ENCODE measurements around the gene GJA5.
"Not testable (repeated sequence)": the region's sequence is repeated elsewhere in the genome, so short reads cannot be mapped to it uniquely, and the experiment has no call there.

Gene GJA5

GRCh38 chr1:147762233-147763024 lies 2.0 kb upstream of the GJA5 start:
- no peak for DNase-seq

GRCh38 chr1:147758379-147759100 lies 1.9 kb downstream of the GJA5 start:
- no peak for DNase-seq

GRCh38 chr1:147757015-147757990 lies 3.1 kb downstream of the GJA5 start:
- DNase-seq: no peak

GRCh38 chr1:147756341-147756740 lies 4.1 kb downstream of the GJA5 start:
- DNase-seq: no peak

- DNase-seq: no peak
Measured at GRCh38 chr1:147754661-147755060, 5.7 kb downstream of the GJA5 start.

GRCh38 chr1:147753081-147753480 lies 7.3 kb downstream of the GJA5 start:
- no peak for DNase-seq

GRCh38 chr1:147752511-147752910 lies 7.9 kb downstream of the GJA5 start:
- no peak for DNase-seq

- DNase-seq: no peak
Measured at GRCh38 chr1:147751346-147751745, 9.1 kb downstream of the GJA5 start.

- DNase-seq: no peak
Measured at GRCh38 chr1:147750618-147751217, 9.7 kb downstream of the GJA5 start.

- no peak for DNase-seq
Measured at GRCh38 chr1:147749792-147750191, 10.6 kb downstream of the GJA5 start.

GRCh38 chr1:147748676-147749350 lies 11.6 kb downstream of the GJA5 start:
- no peak for DNase-seq

GRCh38 chr1:147747966-147748365 lies 12.4 kb downstream of the GJA5 start:
- no peak for DNase-seq

GRCh38 chr1:147745271-147745670 lies 15.1 kb downstream of the GJA5 start:
- no peak for DNase-seq

- no peak for DNase-seq
Measured at GRCh38 chr1:147741065-147741464, 19.3 kb downstream of the GJA5 start.

- DNase-seq: no peak
Measured at GRCh38 chr1:147740391-147740790, 20.0 kb downstream of the GJA5 start.

GRCh38 chr1:147738739-147739476 lies 21.5 kb downstream of the GJA5 start:
- no peak for DNase-seq

- DNase-seq: no peak
Measured at GRCh38 chr1:147738129-147738528, 22.3 kb downstream of the GJA5 start.

GRCh38 chr1:147736883-147737282 lies 23.5 kb downstream of the GJA5 start:
- no peak for DNase-seq

- no peak for DNase-seq
Measured at GRCh38 chr1:147735423-147735822, 25.0 kb downstream of the GJA5 start.

- DNase-seq: not testable (repeated sequence)
Measured at GRCh38 chr1:147734291-147734841, 26.0 kb downstream of the GJA5 start.

GRCh38 chr1:147729315-147729714 lies 31.1 kb downstream of the GJA5 start:
- DNase-seq: no peak

Data from NCI-H1930 (cell line).